ENCODE measurements around the gene SYNDIG1.

SYNDIG1 gene

DNA sequence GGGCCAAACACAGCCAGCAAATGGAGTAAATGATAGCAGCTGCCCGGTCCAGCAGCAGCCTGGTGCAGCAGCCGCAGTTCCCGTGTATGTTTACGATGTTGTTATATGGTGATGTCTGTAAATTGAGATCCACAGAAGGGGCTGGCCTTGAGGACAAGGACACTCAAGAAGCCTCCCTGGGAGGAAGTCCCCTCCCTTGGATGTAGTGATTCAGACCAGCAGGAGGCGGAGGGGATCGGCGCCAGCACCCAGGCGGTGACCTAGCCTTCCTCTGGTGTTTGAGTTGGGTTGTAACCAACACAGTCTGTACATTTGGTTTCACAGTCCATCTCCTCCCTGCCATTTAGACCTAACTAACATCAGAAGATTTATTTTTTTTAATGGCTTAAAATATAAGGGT, 187.8 kb downstream of the SYNDIG1 start:
- H3K4me3 ChIP-seq (ENCODE audit: low read depth, low read length) = no peak overlapping the region
- TF ChIP-seq, protein P1, sequence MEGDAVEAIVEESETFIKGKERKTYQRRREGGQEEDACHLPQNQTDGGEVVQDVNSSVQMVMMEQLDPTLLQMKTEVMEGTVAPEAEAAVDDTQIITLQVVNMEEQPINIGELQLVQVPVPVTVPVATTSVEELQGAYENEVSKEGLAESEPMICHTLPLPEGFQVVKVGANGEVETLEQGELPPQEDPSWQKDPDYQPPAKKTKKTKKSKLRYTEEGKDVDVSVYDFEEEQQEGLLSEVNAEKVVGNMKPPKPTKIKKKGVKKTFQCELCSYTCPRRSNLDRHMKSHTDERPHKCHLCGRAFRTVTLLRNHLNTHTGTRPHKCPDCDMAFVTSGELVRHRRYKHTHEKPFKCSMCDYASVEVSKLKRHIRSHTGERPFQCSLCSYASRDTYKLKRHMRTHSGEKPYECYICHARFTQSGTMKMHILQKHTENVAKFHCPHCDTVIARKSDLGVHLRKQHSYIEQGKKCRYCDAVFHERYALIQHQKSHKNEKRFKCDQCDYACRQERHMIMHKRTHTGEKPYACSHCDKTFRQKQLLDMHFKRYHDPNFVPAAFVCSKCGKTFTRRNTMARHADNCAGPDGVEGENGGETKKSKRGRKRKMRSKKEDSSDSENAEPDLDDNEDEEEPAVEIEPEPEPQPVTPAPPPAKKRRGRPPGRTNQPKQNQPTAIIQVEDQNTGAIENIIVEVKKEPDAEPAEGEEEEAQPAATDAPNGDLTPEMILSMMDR (conservative IDR thresholded peaks at IDR 0.05; ENCODE audit: low read depth, low read length) = peak; percentile 66
- peak; percentile 85 for DNase-seq (ENCODE audit: low read depth)

GRCh38 chr20:24657878-24658620, 188.6 kb downstream of the SYNDIG1 start:
- DNase-seq (ENCODE audit: low read depth) = peak; percentile 70
- TF ChIP-seq, protein P1 (conservative IDR thresholded peaks at IDR 0.05; ENCODE audit: low read depth, low read length) = no peak
- H3K4me3 ChIP-seq (ENCODE audit: low read depth, low read length) = no peak overlapping the region

- TF ChIP-seq, protein P1 (conservative IDR thresholded peaks at IDR 0.05; ENCODE audit: low read depth, low read length) = no peak
- no peak for DNase-seq (ENCODE audit: low read depth)
- no peak overlapping the region for H3K4me3 ChIP-seq (ENCODE audit: low read depth, low read length)
Measured at GRCh38 chr20:24658920-24659660, 189.7 kb downstream of the SYNDIG1 start.

DNA sequence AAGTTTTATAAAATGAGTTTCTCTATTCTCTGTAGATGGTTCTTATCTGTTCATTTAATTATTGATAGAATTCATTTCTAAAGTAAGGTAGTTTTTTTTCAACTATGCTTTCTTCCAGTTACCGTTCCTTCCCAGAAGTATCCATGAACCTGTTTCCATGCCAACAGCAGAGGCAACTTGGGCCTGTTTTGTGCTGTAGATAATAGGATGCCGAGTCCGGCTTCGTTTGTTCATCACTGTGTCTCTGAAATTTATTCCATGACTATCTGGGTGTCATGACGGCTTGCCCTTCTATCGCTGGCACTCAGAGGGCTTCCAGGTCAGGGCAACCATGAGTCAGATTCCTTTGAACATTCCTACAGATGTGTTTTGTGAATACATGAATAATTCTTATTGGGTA, 190.4 kb downstream of the SYNDIG1 start:
- TF ChIP-seq, protein P1 (conservative IDR thresholded peaks at IDR 0.05; ENCODE audit: low read depth, low read length) = no peak
- DNase-seq (ENCODE audit: low read depth) = no peak
- no peak overlapping the region for H3K4me3 ChIP-seq (ENCODE audit: low read depth, low read length)

- DNase-seq (ENCODE audit: low read depth) = no peak
- H3K4me3 ChIP-seq (ENCODE audit: low read depth, low read length) = no peak overlapping the region
- TF ChIP-seq, protein P1 (conservative IDR thresholded peaks at IDR 0.05; ENCODE audit: low read depth, low read length) = no peak
Measured at GRCh38 chr20:24660651-24661050, 191.2 kb downstream of the SYNDIG1 start.

DNA sequence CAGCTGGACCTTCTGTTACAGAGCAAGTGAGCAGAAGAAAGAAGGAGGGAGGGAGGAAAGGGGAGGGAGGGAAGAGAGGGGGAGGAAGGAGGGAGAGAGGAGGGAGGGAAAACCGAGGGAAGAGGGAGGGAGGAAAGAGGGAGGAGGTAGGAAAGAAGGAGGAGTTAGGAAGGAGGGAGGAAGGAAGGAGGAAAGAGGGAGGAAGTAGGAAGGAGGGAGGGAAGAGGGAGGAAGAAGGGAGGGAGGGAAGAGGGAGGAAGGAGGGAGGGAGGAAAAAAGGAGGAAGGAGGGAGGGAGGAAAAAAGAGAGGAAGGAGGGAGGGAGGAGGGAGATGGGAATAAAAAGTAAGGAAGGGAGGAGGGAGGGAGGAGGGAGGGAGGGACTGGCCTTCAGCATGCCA, 191.8 kb downstream of the SYNDIG1 start:
- no peak overlapping the region for H3K4me3 ChIP-seq (ENCODE audit: low read depth, low read length)
- DNase-seq (ENCODE audit: low read depth) = no peak
- TF ChIP-seq, protein P1 (conservative IDR thresholded peaks at IDR 0.05; ENCODE audit: low read depth, low read length) = no peak

Data from choroid plexus epithelial cell (primary cell).